ENCODE measurements around the gene RBKS. TPM values are rescaled to one million over a fixed set of nuclear protein-coding genes. Genes with fewer than 3 reads are reported as not detected.

RBKS gene
- total RNA-seq, 4 donors from 2014 or later = 1.5 to 15.2 (median 15.1) TPM; not detected in 1

- H3K4me3 ChIP-seq = no peak overlapping the region
- TF ChIP-seq CTCF (IDR thresholded peaks at IDR 0.05) = no peak
- no peak for TF ChIP-seq EP300 (IDR thresholded peaks at IDR 0.05; ENCODE audit: low read depth)
- in situ Hi-C loops (cut with MboI; ENCODE audit: low pct_ligation_motif_present in 1 of 4, low pct_unique_long_range_greater_than_20kb in 1 of 4, low sequenced_read_pairs in 3 of 4) (no loop called here), intact Hi-C loops (cut with DNase I; ENCODE audit: low total_unique reads) (no loop called here)
- no peaks in the 10 kb centered on the region for H3K4me1 ChIP-seq
- no peaks in the 10 kb centered on the region for H3K9me3 ChIP-seq
- no peaks in the 10 kb centered on the region for H3K27me3 ChIP-seq
- H3K36me3 ChIP-seq = no peaks in the 10 kb centered on the region
- DNase-seq = no peak
- H3K27ac ChIP-seq = no peak overlapping the region
These were observed 30.1 kb downstream of the RBKS start for GRCh38 chr2:27860111-27860510.

- 88 to 91% methylated on average over 4 of the region's 4 CpGs for WGBS, 2 donors (ENCODE audit: low coverage in 1 of 2)
- Histone ChIP-seq H3K4me3 (no peak overlapping the region), H3K27ac (no peak overlapping the region), H3K36me3 (no peaks in the 10 kb centered on the region), H3K27me3 (no peaks in the 10 kb centered on the region), H3K4me1 (peaks cover 0 to 9% (median 7%) of the 10 kb centered on the region in 4 donors), H3K9me3 (no peaks in the 10 kb centered on the region)
- TF ChIP-seq EP300 (IDR thresholded peaks at IDR 0.05; ENCODE audit: low read depth) = no peak
- TF ChIP-seq CTCF (IDR thresholded peaks at IDR 0.05) = no peak
- TF ChIP-seq POLR2AphosphoS5 (IDR thresholded peaks at IDR 0.05) = no peak
- TF ChIP-seq POLR2A (IDR thresholded peaks at IDR 0.05) = no peak
- intact Hi-C loops (cut with DNase I; ENCODE audit: low total_unique reads) = no loop called here
- no peak for DNase-seq
- in situ Hi-C loops (cut with MboI; ENCODE audit: low pct_ligation_motif_present in 1 of 4, low pct_unique_long_range_greater_than_20kb in 1 of 4, low sequenced_read_pairs in 3 of 4) = no loop called here
These were observed 32.6 kb downstream of the RBKS start for GRCh38 chr2:27857417-27858172.

GRCh38 chr2:27856956-27857355 lies 33.2 kb downstream of the RBKS start:
- DNase-seq = no peak
- H3K4me3 ChIP-seq = no peak overlapping the region
- in situ Hi-C loops (cut with MboI; ENCODE audit: low pct_ligation_motif_present in 1 of 4, low pct_unique_long_range_greater_than_20kb in 1 of 4, low sequenced_read_pairs in 3 of 4) = no loop called here
- H3K4me1 ChIP-seq = peaks cover 0 to 9% (median 7%) of the 10 kb centered on the region in 4 donors
- intact Hi-C loops (cut with DNase I; ENCODE audit: low total_unique reads) = no loop called here
- TF ChIP-seq POLR2AphosphoS5 (IDR thresholded peaks at IDR 0.05) (no peak), POLR2A (IDR thresholded peaks at IDR 0.05) (no peak), EP300 (IDR thresholded peaks at IDR 0.05; ENCODE audit: low read depth) (no peak), CTCF (IDR thresholded peaks at IDR 0.05) (no peak)
- no peaks in the 10 kb centered on the region for H3K9me3 ChIP-seq
- H3K36me3 ChIP-seq = no peaks in the 10 kb centered on the region
- H3K27me3 ChIP-seq = no peaks in the 10 kb centered on the region
- no peak overlapping the region for H3K27ac ChIP-seq
- WGBS, 2 donors (ENCODE audit: low coverage in 1 of 2) = 79 to 89% methylated on average over 3 of the region's 3 CpGs

DNA sequence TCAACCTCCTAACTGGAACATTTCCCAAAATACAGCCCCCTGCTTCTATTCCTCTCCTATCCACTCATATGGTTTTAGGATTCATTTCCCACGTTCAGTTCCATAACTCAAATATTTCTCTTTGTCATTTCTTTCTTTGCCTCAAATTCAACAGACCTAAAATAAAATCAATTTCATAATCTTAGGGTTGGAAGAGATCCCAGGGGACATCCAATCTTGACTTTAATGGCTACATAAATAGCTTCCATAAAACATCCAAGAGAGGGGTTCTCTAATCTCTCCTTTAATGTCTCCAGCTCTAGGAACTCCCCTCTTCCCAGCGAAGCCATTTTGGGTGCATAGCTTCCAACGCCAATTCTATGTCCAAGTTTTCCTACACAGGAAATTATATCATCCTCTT lies 33.8 kb downstream of the RBKS start:
- Histone ChIP-seq H3K4me3 (no peak overlapping the region), H3K27me3 (no peaks in the 10 kb centered on the region), H3K9me3 (no peaks in the 10 kb centered on the region), H3K4me1 (peaks cover 0 to 9% (median 7%) of the 10 kb centered on the region in 4 donors), H3K27ac (no peak overlapping the region), H3K36me3 (no peaks in the 10 kb centered on the region)
- 69 to 79% methylated on average over 3 of the region's 3 CpGs for WGBS, 2 donors (ENCODE audit: low coverage in 1 of 2)
- intact Hi-C loops (cut with DNase I; ENCODE audit: low total_unique reads) = no loop called here
- in situ Hi-C loops (cut with MboI; ENCODE audit: low pct_ligation_motif_present in 1 of 4, low pct_unique_long_range_greater_than_20kb in 1 of 4, low sequenced_read_pairs in 3 of 4) = no loop called here
- TF ChIP-seq POLR2A (IDR thresholded peaks at IDR 0.05) (no peak), POLR2AphosphoS5 (IDR thresholded peaks at IDR 0.05) (no peak), CTCF (IDR thresholded peaks at IDR 0.05) (no peak), EP300 (IDR thresholded peaks at IDR 0.05; ENCODE audit: low read depth) (no peak)
- no peak for DNase-seq
